ENCODE results near the gene FOXK1. TPM values are rescaled to one million over a fixed set of nuclear protein-coding genes. Genes with fewer than 3 reads are reported as not detected.

Gene FOXK1
- total and polyA plus RNA-seq, 9 of the 15 experiments (the other 6 are each of a cell fraction or from before 2014, with no cell fraction given), result 0.32 to 45.5 (median 8.1) TPM

DNA sequence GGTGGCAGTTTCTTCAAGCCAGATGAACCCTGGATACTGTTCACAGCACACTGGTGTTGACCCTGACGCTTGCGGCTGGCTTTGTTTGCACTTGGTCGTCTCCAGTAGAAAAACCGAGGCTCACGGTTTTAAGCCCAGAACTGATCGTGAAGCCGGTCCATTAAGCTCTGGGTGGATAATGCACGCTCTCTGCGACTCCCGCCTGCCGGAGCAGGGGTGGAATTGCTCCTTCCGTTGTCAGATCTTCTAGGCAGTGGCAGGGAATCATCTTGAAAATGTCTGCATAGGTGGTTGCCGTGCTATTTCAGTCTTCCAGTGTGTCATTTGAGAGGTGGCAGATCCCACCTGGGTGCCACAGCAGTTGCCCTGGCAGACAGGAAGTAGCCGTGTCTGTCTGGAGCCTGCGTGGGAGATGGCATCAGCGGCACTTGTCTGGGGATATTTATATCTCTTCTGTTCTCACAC lies 57.5 kb downstream of the FOXK1 start (continued):
- TF ChIP-seq, protein P1, sequence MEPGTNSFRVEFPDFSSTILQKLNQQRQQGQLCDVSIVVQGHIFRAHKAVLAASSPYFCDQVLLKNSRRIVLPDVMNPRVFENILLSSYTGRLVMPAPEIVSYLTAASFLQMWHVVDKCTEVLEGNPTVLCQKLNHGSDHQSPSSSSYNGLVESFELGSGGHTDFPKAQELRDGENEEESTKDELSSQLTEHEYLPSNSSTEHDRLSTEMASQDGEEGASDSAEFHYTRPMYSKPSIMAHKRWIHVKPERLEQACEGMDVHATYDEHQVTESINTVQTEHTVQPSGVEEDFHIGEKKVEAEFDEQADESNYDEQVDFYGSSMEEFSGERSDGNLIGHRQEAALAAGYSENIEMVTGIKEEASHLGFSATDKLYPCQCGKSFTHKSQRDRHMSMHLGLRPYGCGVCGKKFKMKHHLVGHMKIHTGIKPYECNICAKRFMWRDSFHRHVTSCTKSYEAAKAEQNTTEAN (CRISPR knock-in tag; IDR thresholded peaks at IDR 0.05), result no peak
- TF ChIP-seq, protein P2, sequence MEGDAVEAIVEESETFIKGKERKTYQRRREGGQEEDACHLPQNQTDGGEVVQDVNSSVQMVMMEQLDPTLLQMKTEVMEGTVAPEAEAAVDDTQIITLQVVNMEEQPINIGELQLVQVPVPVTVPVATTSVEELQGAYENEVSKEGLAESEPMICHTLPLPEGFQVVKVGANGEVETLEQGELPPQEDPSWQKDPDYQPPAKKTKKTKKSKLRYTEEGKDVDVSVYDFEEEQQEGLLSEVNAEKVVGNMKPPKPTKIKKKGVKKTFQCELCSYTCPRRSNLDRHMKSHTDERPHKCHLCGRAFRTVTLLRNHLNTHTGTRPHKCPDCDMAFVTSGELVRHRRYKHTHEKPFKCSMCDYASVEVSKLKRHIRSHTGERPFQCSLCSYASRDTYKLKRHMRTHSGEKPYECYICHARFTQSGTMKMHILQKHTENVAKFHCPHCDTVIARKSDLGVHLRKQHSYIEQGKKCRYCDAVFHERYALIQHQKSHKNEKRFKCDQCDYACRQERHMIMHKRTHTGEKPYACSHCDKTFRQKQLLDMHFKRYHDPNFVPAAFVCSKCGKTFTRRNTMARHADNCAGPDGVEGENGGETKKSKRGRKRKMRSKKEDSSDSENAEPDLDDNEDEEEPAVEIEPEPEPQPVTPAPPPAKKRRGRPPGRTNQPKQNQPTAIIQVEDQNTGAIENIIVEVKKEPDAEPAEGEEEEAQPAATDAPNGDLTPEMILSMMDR (IDR thresholded peaks at IDR 0.05 in 2 of 3, conservative IDR thresholded peaks at IDR 0.05 in 1 of 3; ENCODE audit: insufficient read depth in 2 of 3, low read depth in 1 of 3, low read length in 3 of 3), result peak; percentile 55 to 66 (median 56)
- TF ChIP-seq ZNF445 (CRISPR knock-in tag; IDR thresholded peaks at IDR 0.05; ENCODE audit: low read depth) (no peak), BRD9 (IDR thresholded peaks at IDR 0.05; ENCODE audit: low read depth, partially characterized antibody) (no peak), SMARCE1 (IDR thresholded peaks at IDR 0.05) (no peak; the same call in 1 of the 2 replicates), CREM (IDR thresholded peaks at IDR 0.05; ENCODE audit: low read depth) (peak; percentile 3; the same call in 1 of the 2 replicates), SP1 (CRISPR knock-in tag; IDR thresholded peaks at IDR 0.05) (no peak)
- TF ChIP-seq, protein P3, sequence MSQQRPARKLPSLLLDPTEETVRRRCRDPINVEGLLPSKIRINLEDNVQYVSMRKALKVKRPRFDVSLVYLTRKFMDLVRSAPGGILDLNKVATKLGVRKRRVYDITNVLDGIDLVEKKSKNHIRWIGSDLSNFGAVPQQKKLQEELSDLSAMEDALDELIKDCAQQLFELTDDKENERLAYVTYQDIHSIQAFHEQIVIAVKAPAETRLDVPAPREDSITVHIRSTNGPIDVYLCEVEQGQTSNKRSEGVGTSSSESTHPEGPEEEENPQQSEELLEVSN (IDR thresholded peaks at IDR 0.05; ENCODE audit: borderline replicate concordance in 1 of 2, extremely low read depth in 1 of 2, insufficient read depth in 1 of 2, insufficient read length in 1 of 2, low read depth in 1 of 2, low read length in 1 of 2, poor library complexity in 1 of 2, severe bottlenecking in 1 of 2), result peak in 1 of 2 experiments; percentile 65
- TF ChIP-seq, protein P4, sequence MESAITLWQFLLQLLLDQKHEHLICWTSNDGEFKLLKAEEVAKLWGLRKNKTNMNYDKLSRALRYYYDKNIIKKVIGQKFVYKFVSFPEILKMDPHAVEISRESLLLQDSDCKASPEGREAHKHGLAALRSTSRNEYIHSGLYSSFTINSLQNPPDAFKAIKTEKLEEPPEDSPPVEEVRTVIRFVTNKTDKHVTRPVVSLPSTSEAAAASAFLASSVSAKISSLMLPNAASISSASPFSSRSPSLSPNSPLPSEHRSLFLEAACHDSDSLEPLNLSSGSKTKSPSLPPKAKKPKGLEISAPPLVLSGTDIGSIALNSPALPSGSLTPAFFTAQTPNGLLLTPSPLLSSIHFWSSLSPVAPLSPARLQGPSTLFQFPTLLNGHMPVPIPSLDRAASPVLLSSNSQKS (CRISPR knock-in tag; IDR thresholded peaks at IDR 0.05), result no peak
- TF ChIP-seq, protein P5, sequence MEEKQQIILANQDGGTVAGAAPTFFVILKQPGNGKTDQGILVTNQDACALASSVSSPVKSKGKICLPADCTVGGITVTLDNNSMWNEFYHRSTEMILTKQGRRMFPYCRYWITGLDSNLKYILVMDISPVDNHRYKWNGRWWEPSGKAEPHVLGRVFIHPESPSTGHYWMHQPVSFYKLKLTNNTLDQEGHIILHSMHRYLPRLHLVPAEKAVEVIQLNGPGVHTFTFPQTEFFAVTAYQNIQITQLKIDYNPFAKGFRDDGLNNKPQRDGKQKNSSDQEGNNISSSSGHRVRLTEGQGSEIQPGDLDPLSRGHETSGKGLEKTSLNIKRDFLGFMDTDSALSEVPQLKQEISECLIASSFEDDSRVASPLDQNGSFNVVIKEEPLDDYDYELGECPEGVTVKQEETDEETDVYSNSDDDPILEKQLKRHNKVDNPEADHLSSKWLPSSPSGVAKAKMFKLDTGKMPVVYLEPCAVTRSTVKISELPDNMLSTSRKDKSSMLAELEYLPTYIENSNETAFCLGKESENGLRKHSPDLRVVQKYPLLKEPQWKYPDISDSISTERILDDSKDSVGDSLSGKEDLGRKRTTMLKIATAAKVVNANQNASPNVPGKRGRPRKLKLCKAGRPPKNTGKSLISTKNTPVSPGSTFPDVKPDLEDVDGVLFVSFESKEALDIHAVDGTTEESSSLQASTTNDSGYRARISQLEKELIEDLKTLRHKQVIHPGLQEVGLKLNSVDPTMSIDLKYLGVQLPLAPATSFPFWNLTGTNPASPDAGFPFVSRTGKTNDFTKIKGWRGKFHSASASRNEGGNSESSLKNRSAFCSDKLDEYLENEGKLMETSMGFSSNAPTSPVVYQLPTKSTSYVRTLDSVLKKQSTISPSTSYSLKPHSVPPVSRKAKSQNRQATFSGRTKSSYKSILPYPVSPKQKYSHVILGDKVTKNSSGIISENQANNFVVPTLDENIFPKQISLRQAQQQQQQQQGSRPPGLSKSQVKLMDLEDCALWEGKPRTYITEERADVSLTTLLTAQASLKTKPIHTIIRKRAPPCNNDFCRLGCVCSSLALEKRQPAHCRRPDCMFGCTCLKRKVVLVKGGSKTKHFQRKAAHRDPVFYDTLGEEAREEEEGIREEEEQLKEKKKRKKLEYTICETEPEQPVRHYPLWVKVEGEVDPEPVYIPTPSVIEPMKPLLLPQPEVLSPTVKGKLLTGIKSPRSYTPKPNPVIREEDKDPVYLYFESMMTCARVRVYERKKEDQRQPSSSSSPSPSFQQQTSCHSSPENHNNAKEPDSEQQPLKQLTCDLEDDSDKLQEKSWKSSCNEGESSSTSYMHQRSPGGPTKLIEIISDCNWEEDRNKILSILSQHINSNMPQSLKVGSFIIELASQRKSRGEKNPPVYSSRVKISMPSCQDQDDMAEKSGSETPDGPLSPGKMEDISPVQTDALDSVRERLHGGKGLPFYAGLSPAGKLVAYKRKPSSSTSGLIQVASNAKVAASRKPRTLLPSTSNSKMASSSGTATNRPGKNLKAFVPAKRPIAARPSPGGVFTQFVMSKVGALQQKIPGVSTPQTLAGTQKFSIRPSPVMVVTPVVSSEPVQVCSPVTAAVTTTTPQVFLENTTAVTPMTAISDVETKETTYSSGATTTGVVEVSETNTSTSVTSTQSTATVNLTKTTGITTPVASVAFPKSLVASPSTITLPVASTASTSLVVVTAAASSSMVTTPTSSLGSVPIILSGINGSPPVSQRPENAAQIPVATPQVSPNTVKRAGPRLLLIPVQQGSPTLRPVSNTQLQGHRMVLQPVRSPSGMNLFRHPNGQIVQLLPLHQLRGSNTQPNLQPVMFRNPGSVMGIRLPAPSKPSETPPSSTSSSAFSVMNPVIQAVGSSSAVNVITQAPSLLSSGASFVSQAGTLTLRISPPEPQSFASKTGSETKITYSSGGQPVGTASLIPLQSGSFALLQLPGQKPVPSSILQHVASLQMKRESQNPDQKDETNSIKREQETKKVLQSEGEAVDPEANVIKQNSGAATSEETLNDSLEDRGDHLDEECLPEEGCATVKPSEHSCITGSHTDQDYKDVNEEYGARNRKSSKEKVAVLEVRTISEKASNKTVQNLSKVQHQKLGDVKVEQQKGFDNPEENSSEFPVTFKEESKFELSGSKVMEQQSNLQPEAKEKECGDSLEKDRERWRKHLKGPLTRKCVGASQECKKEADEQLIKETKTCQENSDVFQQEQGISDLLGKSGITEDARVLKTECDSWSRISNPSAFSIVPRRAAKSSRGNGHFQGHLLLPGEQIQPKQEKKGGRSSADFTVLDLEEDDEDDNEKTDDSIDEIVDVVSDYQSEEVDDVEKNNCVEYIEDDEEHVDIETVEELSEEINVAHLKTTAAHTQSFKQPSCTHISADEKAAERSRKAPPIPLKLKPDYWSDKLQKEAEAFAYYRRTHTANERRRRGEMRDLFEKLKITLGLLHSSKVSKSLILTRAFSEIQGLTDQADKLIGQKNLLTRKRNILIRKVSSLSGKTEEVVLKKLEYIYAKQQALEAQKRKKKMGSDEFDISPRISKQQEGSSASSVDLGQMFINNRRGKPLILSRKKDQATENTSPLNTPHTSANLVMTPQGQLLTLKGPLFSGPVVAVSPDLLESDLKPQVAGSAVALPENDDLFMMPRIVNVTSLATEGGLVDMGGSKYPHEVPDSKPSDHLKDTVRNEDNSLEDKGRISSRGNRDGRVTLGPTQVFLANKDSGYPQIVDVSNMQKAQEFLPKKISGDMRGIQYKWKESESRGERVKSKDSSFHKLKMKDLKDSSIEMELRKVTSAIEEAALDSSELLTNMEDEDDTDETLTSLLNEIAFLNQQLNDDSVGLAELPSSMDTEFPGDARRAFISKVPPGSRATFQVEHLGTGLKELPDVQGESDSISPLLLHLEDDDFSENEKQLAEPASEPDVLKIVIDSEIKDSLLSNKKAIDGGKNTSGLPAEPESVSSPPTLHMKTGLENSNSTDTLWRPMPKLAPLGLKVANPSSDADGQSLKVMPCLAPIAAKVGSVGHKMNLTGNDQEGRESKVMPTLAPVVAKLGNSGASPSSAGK (IDR thresholded peaks at IDR 0.05), result 0 out of 2 replicates have a peak, but pooled peaks have one; percentile 39

All from K562 (cell line).